ENCODE results near the gene PAQR5.

The PAQR5 gene

GRCh38 chr15:69275933-69276560 lies 22.7 kb upstream of the PAQR5 start:
- no peak for TF ChIP-seq CTCF (IDR thresholded peaks at IDR 0.05; ENCODE audit: low read depth, low read length)
- DNase-seq (ENCODE audit: extremely low read depth, low read depth), result no peak

GRCh38 chr15:69277316-69277715 lies 21.4 kb upstream of the PAQR5 start:
- no peak for DNase-seq (ENCODE audit: extremely low read depth, low read depth)
- no peak for TF ChIP-seq CTCF (IDR thresholded peaks at IDR 0.05; ENCODE audit: low read depth, low read length)

GRCh38 chr15:69279636-69280035 lies 19.1 kb upstream of the PAQR5 start:
- no peak for TF ChIP-seq CTCF (IDR thresholded peaks at IDR 0.05; ENCODE audit: low read depth, low read length)
- no peak for DNase-seq (ENCODE audit: extremely low read depth, low read depth)

- DNase-seq (ENCODE audit: extremely low read depth, low read depth), result no peak
- no peak for TF ChIP-seq CTCF (IDR thresholded peaks at IDR 0.05; ENCODE audit: low read depth, low read length)
Observed at GRCh38 chr15:69280783-69281182, 17.9 kb upstream of the PAQR5 start.

- no peak for TF ChIP-seq CTCF (IDR thresholded peaks at IDR 0.05; ENCODE audit: low read depth, low read length)
- DNase-seq (ENCODE audit: extremely low read depth, low read depth), result no peak
Observed at GRCh38 chr15:69282104-69282743, 16.5 kb upstream of the PAQR5 start.

- DNase-seq (ENCODE audit: extremely low read depth, low read depth), result no peak
- TF ChIP-seq CTCF (IDR thresholded peaks at IDR 0.05; ENCODE audit: low read depth, low read length), result no peak
Observed at GRCh38 chr15:69285834-69286233, 12.9 kb upstream of the PAQR5 start.

GRCh38 chr15:69288011-69288410 lies 10.7 kb upstream of the PAQR5 start:
- no peak for DNase-seq (ENCODE audit: extremely low read depth, low read depth)
- no peak for TF ChIP-seq CTCF (IDR thresholded peaks at IDR 0.05; ENCODE audit: low read depth, low read length)

All from AG09319 (cell line).